ENCODE measurements around the gene BACH1.
"Not testable (repeated sequence)": the region's sequence is repeated elsewhere in the genome, so short reads cannot be mapped to it uniquely, and the experiment has no call there.

The BACH1 gene

DNA sequence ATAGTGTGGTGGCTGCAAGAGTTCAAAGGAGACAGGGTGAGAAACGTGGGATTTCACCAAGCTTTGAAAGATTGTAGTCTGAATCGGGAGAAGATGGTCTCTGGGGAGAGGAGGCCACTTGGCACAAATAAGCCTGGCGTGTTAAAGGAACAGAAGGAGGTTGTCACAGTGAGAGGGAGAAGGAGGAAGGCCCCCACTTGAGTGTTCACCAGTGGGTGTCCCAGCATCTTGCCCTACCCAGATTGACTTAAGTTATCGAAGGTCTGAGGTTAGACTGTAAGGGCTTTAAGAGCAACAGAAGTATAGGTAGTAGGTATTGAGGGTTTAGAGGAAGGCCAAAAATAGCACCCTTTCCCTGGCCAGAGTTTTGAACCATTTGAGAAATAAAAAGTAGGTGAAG lies 48.0 kb downstream of the BACH1 start:
- DNase-seq (ENCODE audit: low read depth in 2 of 2), result no peak

DNA sequence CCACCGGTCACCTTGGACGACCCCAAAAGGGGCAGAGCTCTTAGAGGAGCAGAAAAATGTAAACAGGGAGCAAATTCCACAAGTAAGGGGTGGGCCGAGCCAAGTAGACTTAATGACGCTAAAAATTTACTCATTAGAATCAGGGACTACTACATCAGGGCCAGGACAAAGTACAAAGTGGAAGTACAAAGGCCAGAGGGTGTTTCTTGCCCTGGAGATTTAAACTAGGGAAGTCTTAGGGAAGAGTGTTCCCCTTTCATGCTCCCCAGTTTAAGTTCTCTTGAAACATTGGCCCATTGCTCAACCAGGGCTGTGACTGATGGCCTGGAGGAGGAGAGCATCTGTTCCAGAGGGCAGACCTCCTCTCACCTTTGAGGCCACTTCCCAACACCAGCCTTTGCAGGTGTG lies 48.6 kb downstream of the BACH1 start:
- no peak for DNase-seq (ENCODE audit: low read depth in 2 of 2)

GRCh38 chr21:29349702-29350101 lies 51.0 kb downstream of the BACH1 start:
- DNase-seq (ENCODE audit: low read depth in 2 of 2), result no peak

DNA sequence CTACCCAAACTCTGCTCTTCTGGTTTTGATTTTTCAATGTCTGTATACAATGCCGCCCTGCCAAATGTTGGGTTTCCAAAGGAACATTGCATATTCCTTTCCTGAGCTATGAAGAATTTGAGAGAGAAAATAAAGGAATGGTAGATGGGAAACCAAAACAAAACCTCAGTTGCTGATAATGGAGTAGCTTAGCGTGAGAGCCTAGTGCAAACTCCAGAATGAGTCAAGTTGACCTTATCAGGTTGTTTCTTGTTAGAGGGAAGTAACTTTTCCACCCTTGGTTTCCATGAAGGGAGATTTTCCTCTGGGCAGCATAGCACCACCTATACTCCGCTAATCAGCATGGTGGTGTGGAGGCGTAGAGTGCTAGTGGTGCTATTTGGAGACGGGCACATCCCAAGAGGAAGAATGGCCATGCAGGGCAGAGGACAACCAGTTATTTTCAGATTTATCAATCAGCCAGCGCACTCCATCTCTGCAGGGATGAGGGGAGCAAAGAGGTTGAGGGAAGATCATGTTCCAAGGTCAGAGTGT lies 51.6 kb downstream of the BACH1 start:
- no peak for DNase-seq (ENCODE audit: low read depth in 2 of 2)

GRCh38 chr21:29351691-29352090 lies 53.0 kb downstream of the BACH1 start:
- no peak for DNase-seq (ENCODE audit: low read depth in 2 of 2)

DNA sequence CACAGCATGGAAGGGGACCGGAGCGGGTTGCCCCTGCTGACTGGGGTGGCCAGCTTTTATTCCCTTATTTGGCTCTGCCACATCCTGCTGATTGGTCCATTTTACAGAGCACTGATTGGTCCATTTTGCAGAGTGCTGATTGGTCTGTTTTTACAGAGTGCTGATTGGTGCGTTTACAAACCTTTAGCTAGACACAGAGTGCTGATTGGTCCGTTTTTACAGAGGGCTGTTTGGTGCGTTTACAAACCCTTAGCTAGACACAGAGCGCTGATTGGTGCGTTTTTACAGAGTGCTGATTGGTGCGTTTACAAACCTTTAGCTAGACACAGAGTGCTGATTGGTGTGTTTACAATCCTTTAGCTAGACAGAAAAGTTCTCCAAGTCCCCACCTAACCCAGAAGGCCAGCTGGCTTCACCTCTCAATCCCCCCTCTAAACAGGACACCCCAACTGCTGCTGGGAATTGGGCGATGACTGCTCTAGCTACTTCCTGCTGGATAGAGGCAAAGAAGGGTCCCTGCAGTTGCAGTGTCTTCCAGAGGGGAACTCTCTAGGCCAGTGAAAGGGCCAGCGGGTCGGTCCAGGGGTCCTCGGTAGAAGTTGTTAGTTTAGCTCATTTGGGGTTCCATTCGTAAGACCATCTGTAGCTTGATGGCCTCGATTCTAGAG lies 56.5 kb downstream of the BACH1 start:
- not testable (repeated sequence) for DNase-seq (ENCODE audit: low read depth in 2 of 2)

DNA sequence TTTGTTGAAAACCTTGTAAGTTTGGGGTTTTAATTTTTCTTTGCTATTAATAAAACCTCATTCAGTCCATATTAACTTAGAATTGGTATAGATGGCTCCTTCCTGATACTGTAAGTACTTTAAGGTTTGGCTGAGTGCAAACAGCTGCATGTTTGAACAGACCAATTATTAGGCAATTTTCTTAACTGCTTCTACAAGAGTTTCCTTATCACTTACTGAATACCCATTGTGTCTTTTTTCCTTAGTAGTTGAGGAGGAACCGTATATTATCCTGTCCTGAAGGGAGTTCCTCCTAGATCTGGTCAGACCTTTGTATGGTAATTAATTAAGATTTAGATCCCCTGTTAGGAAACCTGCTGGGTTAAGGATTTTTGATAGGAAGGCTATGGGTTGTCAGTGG lies 57.6 kb downstream of the BACH1 start:
- DNase-seq (ENCODE audit: low read depth in 2 of 2), result not testable (repeated sequence)

- not testable (repeated sequence) for DNase-seq (ENCODE audit: low read depth in 2 of 2)
These were observed 58.1 kb downstream of the BACH1 start for GRCh38 chr21:29356810-29357209.

DNA sequence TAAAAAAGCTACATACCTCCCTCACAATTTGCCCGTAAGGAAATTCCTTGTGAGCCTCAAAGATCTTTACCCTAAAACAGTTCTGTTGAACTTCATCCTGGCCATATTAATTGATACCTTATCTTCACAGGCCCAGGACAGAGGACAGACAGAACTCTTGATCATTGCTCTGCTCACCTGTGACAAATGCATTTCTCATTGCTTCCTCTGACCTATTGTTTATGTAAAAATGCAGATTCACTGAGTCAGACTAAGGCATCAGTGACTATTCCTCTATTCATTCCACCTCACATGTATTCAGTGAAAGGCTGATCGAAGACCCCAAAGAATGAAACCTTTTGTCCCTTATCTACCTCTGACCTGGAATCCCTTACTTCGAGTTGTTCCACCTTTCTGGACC lies 61.0 kb downstream of the BACH1 start:
- no peak for DNase-seq (ENCODE audit: low read depth in 2 of 2)

GRCh38 chr21:29360799-29361765 lies 62.4 kb downstream of the BACH1 start:
- DNase-seq (ENCODE audit: low read depth in 2 of 2), result no peak

DNA sequence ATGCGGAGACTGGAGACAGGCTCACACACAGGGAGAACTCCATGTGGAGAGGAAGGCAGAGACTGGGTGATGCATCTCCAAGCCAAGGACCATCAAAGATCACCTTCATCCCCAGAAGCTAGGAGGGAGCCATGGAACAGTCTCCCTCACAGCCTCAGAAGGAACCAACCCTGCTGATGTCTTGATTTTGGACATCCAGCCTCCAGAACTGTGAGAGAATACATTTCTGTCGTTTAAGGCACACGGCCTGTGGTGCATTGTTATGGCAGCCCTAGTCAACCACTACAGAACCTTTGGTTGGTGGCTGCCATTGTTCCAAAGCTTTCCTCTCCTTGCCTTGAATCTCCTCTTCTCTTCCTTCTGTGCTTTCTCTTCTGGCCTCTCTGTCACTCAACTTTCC lies 64.0 kb downstream of the BACH1 start:
- no peak for DNase-seq (ENCODE audit: low read depth in 2 of 2)

GRCh38 chr21:29365661-29366265 lies 67.0 kb downstream of the BACH1 start:
- no peak for DNase-seq (ENCODE audit: low read depth in 2 of 2)

GRCh38 chr21:29366532-29366931 lies 67.8 kb downstream of the BACH1 start:
- no peak for DNase-seq (ENCODE audit: low read depth in 2 of 2)

GRCh38 chr21:29367335-29367734 lies 68.6 kb downstream of the BACH1 start:
- DNase-seq (ENCODE audit: low read depth in 2 of 2), result no peak

- no peak for DNase-seq (ENCODE audit: low read depth in 2 of 2)
These were observed 70.2 kb downstream of the BACH1 start for GRCh38 chr21:29368906-29369305.

DNA sequence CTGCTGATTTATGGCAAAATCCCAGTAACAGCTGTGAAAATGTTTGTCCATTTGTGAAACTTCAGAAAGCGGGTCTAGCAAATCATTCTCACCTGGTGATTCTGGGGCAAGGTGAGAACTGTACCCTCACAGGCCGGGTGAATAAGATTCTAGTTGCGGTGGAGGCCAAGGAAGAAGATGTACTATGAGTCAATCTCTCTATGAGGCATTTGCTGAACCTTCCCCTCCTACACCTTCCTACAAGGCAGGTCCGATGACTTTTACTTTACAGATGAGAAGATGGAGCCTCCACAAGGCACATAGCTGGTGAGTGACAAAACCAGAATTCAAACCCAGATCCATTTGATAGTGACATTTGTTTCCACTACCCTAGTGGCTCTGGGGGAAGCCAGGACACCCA lies 72.7 kb downstream of the BACH1 start:
- DNase-seq (ENCODE audit: low read depth in 2 of 2), result no peak

DNA sequence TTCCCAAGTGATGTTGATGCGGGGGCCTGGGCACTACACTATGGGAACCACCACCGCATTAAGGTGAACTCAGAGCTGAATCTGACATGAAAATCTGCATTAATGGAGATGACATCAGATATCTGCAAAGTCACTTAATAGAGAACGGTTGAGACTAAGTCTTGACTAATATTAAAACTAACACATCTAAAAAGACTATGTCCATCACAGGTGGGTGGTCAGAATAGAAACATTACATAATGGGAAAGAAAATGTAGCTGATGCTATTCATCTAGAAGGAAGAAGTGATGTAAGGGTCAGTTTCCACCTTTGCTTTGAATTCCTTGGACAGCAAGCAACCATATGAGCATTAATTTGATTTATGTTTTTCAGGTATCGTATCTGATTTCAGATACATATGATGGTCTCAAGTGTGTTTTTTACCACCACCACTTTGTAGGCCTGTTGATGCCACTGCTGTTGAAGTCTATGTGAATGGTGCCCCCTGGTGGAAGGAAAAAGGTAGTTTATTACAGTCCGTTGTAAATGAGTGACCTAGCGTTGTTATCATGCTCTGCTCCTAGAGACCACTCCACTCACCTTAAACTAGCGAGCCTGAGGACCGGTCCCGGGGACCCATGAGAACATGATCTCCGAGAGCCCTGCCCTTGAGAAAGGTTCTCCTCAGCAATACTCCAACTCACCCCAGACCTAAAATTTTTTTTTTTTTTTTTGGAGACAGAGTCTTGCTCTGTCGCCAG lies 73.5 kb downstream of the BACH1 start:
- peak in 1 of 2 donors; percentile 27 for DNase-seq (ENCODE audit: low read depth in 2 of 2)

GRCh38 chr21:29374481-29374880 lies 75.8 kb downstream of the BACH1 start:
- DNase-seq (ENCODE audit: low read depth in 2 of 2), result no peak

GRCh38 chr21:29376556-29376955 lies 77.8 kb downstream of the BACH1 start:
- DNase-seq (ENCODE audit: low read depth in 2 of 2), result peak in 1 of 2 donors; percentile 2

GRCh38 chr21:29377266-29377665 lies 78.5 kb downstream of the BACH1 start:
- DNase-seq (ENCODE audit: low read depth in 2 of 2), result no peak

DNA sequence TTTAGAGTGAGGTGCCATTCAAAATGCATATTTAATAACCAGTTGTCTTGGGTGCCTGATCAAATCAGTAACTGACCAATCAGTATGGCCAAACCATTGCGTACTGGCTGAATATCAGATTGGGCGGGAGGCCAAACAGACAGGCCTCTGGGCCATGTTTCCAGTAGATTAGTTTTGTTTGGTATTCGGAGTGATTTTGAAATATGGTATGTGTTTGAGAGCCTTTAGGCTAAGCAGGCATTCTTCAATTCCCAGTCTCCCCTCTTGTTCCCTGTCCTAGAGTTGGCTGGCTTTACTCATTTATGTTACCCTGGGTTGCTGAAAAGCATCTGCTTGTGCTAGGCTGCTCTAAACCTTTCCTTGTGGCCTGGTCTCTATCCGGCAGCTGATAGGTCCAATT lies 80.1 kb downstream of the BACH1 start:
- no peak for DNase-seq (ENCODE audit: low read depth in 2 of 2)

Data from stimulated activated CD4-positive, alpha-beta T cell treated with anti-CD3 and anti-CD28 coated beads, Interleukin-1b, Interleukin-23, amount 100 ng/mL, for 1 hour (primary cell).